Measurements from ENCODE around the gene TMEM80. TPM values are rescaled to one million over a fixed set of nuclear protein-coding genes. Genes with fewer than 3 reads are reported as not detected.

TMEM80 gene
- total and polyA plus RNA-seq, 12 donors = 10.1 to 24.2 (median 14.5) TPM

DNA sequence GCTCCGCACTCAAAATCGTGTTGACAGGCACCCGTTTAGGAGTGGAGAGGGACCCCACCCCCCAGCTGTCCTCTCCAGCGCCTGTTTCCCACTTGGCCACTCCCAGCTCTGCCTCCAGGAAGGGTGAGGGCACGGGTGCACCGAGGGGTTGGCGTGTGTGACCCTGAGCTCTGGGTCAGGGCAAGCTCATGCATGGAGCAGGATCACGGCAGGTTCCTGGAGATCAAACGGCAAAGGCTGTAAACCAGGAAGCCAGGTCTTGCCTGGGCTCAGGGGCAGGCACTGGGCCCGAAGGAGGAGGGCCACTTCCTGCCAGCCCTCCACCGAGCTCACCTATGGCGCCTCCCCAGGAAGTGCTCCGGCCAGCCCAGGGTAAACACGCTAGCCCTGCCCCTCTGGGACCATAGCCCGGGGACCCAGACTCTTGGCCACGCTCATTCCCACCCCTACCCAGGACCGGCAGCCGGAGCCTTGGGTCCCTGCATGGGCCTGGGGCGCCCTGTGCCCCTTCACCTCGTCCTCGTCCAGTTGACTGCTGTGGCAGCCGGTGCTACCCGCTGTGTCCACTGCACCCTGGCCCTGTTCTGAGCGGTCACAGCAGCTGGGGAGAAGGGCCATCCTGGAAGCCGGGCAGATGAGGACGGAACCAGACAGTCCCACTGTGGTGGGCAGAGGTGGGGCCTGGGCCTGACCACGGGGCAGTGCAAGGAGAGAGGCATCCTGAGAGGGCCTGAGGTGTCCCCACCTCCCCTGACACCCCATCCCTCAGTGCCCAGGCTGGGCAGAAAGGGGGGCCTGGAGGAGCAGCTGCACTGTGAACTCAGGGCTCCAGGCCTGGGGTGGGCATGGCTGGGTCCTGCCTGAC lies 9.4 kb downstream of the TMEM80 start:
- Histone ChIP-seq H3K9me3 (no peaks in the 10 kb centered on the region), H3K27me3 (peaks cover 6 to 48% (median 35%) of the 10 kb centered on the region in 7 donors), H3K4me3 (peak overlapping the region in 6 of 10 donors; percentile 30 to 55 (median 48)), H3K27ac (peak overlapping the region in 5 of 10 donors; percentile 39 to 75 (median 50)), H3K4me1 (peaks cover 0 to 39% (median 24%) of the 10 kb centered on the region in 9 donors), H3K36me3 (peaks cover 0 to 28% (median 7%) of the 10 kb centered on the region in 9 donors)
- TF ChIP-seq, protein P1, sequence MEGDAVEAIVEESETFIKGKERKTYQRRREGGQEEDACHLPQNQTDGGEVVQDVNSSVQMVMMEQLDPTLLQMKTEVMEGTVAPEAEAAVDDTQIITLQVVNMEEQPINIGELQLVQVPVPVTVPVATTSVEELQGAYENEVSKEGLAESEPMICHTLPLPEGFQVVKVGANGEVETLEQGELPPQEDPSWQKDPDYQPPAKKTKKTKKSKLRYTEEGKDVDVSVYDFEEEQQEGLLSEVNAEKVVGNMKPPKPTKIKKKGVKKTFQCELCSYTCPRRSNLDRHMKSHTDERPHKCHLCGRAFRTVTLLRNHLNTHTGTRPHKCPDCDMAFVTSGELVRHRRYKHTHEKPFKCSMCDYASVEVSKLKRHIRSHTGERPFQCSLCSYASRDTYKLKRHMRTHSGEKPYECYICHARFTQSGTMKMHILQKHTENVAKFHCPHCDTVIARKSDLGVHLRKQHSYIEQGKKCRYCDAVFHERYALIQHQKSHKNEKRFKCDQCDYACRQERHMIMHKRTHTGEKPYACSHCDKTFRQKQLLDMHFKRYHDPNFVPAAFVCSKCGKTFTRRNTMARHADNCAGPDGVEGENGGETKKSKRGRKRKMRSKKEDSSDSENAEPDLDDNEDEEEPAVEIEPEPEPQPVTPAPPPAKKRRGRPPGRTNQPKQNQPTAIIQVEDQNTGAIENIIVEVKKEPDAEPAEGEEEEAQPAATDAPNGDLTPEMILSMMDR (IDR thresholded peaks at IDR 0.05) = no peak
- intact Hi-C loops (cut with DNase I) = no loop called here
- WGBS, 2 donors = 64 to 69% methylated on average over 27 of the region's 27 CpGs
- DNase-seq (no peak), ATAC-seq (peak in 3 of 8 donors; percentile 6 to 26 (median 25))

DNA sequence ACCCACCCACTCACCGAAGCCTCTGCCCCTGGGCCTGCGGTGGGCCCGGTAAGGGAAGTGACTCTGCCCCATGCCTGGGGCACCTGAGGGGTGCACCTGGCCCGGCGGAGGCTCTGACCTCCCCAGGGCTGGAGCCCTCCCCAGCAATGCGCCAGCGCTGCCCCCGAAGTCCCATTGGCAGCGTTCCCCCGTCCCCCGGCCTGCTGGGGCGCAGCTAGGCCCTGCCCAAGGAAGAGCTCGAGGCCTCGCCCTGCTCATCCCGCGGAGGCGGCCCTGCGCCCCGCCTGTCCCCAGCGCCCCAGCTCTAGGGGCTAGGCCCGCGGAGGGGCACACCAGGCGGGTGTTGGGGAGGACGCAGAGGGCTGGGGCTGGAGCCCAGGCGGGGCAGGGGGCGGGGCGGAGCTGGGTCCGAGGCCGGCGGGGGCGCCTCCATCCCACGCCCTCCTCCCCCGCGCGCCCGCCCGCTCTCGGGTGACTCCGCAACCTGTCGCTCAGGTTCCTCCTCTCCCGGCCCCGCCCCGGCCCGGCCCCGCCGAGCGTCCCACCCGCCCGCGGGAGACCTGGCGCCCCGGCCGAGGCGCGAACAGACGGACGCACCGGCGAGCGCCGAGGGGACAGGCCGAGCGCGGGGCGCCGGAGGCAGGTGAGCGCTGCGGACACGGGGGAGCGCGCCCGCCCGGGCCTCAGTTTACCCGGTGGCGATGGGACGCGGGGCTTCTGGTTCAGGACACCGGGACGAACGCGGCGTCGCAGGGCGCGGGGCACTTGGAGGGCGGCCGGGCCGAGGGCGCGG lies 10.2 kb downstream of the TMEM80 start, which contains the start of gene EPS8L2:
EPS8L2 (plus strand) TSS at position 586 of the 793 bp plus-strand sequence. CDS start 3,177 bp downstream, outside the sequence.
- 11 to 12% methylated on average over 74 to 90 of the region's 90 CpGs for WGBS, 2 donors
- Histone ChIP-seq H3K27ac (peak within 1 kb of the TSS in 6 of 10 donors; percentile 31 to 75 (median 46)), H3K4me3 (peak within 1 kb of the TSS; percentile 19 to 55 (median 40)), H3K27me3 (peaks cover 6 to 56% (median 43%) of the 10 kb centered on the region in 7 donors), H3K4me1 (peaks cover 0 to 47% (median 24%) of the 10 kb centered on the region in 9 donors), H3K36me3 (peaks cover 0 to 19% (median 7%) of the 10 kb centered on the region in 9 donors), H3K9me3 (no peaks in the 10 kb centered on the region)
- TF ChIP-seq, protein P1 (IDR thresholded peaks at IDR 0.05) = no peak
- ATAC-seq (peak in 4 of 8 donors; percentile 9 to 16 (median 12)), DNase-seq (no peak)
- intact Hi-C loops (cut with DNase I) = no loop called here

DNA sequence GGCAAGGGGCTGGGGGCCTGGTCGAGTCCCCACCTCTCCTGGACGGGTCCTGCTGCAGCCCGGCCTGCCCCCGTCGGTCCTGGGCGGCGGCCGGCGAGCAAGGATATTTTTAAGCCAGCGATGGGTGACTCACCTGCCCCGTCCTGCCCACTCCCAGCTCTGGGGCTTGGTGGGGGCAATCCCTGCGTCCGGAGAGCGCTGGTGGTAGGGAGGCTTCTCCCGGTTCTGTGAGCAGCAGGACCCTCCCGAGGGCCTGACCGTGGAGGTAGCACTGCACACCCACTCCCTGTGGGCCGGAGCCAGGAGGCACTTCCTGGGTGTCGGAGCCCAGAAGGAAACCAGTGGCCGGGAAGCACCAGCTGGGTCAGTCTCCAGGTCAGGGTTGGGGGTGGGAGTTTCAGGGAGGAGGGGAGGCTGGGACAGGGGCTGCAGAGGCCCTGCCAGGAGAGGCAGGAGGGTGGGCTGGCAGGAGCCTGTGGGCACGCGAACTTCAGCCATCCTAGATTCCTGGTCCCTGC lies 10.9 kb downstream of the TMEM80 start:
- Histone ChIP-seq H3K27me3 (peaks cover 6 to 58% (median 45%) of the 10 kb centered on the region in 7 donors), H3K4me1 (peaks cover 0 to 49% (median 24%) of the 10 kb centered on the region in 9 donors), H3K9me3 (no peaks in the 10 kb centered on the region), H3K4me3 (peak overlapping the region; percentile 19 to 55 (median 40)), H3K27ac (peak overlapping the region in 6 of 10 donors; percentile 31 to 75 (median 44)), H3K36me3 (peaks cover 0 to 17% (median 7%) of the 10 kb centered on the region in 9 donors)
- 10 to 13% methylated on average over 20 to 22 of the region's 22 CpGs for WGBS, 2 donors
- ATAC-seq (peak in 6 of 8 donors; percentile 2 to 63 (median 28)), DNase-seq (no peak)
- TF ChIP-seq, protein P1 (IDR thresholded peaks at IDR 0.05) = no peak
- intact Hi-C loops (cut with DNase I) = no loop called here

Measured in heart right ventricle (tissue), 16 donors.